ENCODE measurements around the gene SGF29. TPM values are rescaled to one million over a fixed set of nuclear protein-coding genes. Genes with fewer than 3 reads are reported as not detected.
"Not testable (repeated sequence)": the region's sequence is repeated elsewhere in the genome, so short reads cannot be mapped to it uniquely, and the experiment has no call there.

The SGF29 gene
- total and polyA plus RNA-seq, 2 donors: 30.3 to 34.7 TPM

DNA sequence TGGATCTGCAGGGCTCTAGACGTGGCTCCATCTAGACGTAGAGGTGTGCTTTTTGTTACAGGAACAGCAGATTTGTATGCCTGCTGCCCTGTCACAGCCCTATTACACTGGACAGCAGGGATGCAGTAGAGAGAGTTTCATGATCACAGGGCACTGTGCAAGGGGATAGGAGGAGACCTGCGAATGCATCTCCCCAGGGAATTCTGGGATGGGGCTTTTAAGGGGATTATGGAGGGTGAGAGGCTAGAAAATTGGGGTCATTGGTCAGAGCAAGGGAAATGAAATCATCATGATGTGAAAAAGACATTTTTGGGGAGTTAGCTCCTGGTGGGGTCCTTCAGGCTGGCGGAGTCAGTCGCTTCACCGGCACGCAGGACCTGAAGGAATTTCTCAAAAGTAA is 11.1 kb upstream of the SGF29 start:
- no peak for DNase-seq (ENCODE audit: low read depth in 6 of 9, low spot score in 9 of 9)
- H3K9me3 ChIP-seq (ENCODE audit: control insufficient read depth in 2 of 2, insufficient read depth in 1 of 2, low read length in 1 of 2): no peaks in the 10 kb centered on the region
- H3K4me3 ChIP-seq (ENCODE audit: low read length in 2 of 2): no peak overlapping the region
- H3K36me3 ChIP-seq (ENCODE audit: control insufficient read depth in 2 of 2, insufficient read depth in 2 of 2, low read length in 1 of 2): no peaks in the 10 kb centered on the region
- H3K4me1 ChIP-seq (ENCODE audit: control insufficient read depth in 2 of 2, insufficient read depth in 2 of 2, low read length in 2 of 2): peaks cover 0 to 4% of the 10 kb centered on the region in 2 donors
- peaks cover 0 to 3% of the 10 kb centered on the region in 2 donors for H3K27me3 ChIP-seq (ENCODE audit: control insufficient read depth in 2 of 2, insufficient read depth in 1 of 2, low read length in 1 of 2)
- 84% methylated on average over 7 of the region's 7 CpGs for WGBS
- H3K27ac ChIP-seq (ENCODE audit: low read depth in 1 of 2, low read length in 1 of 2): peak overlapping the region in 1 of 2 donors; percentile 11

DNA sequence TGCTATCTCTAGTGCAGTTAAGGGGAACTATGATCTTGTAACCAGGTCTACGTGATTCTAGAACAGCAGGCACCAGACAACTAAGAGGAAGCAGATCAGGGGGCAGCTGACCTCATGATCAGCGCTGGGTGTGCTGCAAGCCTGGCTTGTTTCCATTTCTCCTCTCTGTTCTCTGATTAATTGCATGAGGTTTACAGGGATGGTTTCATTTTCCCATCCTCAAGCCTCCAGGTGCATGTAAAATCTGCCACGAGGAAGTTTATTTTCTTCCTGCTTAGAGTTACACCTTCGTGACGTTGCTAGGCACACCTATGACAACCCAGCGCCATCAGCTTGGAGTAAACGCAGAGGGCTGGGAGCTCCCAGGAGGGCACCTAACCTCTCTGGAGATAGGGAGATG is 10.6 kb upstream of the SGF29 start:
- no peak overlapping the region for H3K4me3 ChIP-seq (ENCODE audit: low read length in 2 of 2)
- no peaks in the 10 kb centered on the region for H3K9me3 ChIP-seq (ENCODE audit: control insufficient read depth in 2 of 2, insufficient read depth in 1 of 2, low read length in 1 of 2)
- H3K27me3 ChIP-seq (ENCODE audit: control insufficient read depth in 2 of 2, insufficient read depth in 1 of 2, low read length in 1 of 2): peaks cover 0 to 3% of the 10 kb centered on the region in 2 donors
- H3K4me1 ChIP-seq (ENCODE audit: control insufficient read depth in 2 of 2, insufficient read depth in 2 of 2, low read length in 2 of 2): peaks cover 0 to 4% of the 10 kb centered on the region in 2 donors
- peak in 1 of 9 donors; percentile 40 for DNase-seq (ENCODE audit: low read depth in 6 of 9, low spot score in 9 of 9)
- no peaks in the 10 kb centered on the region for H3K36me3 ChIP-seq (ENCODE audit: control insufficient read depth in 2 of 2, insufficient read depth in 2 of 2, low read length in 1 of 2)
- WGBS: 44% methylated on average over 7 of the region's 7 CpGs
- H3K27ac ChIP-seq (ENCODE audit: low read depth in 1 of 2, low read length in 1 of 2): peak overlapping the region in 1 of 2 donors; percentile 11

DNA sequence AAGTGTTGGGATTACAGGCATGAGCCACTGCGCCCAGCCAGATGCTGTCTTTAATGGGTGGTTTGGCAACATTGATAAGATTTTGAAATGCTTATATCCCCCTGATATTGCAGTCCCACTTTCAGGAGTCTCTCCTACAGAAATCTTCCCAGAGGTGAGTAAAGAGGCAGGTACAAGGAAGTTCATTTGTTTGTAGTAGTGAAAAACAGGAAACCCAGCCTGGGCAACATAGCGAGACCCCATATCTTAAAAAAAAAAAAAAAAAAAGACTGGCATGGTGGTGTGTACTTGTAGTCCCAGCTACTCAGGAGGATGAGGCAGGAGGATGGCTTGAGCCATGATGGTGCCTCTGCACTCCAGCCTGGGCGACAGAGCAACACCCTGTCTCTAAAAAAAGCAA is 8.7 kb upstream of the SGF29 start:
- H3K27me3 ChIP-seq (ENCODE audit: control insufficient read depth in 2 of 2, insufficient read depth in 1 of 2, low read length in 1 of 2): peaks cover 0 to 3% of the 10 kb centered on the region in 2 donors
- H3K4me3 ChIP-seq (ENCODE audit: low read length in 2 of 2): no peak overlapping the region
- H3K4me1 ChIP-seq (ENCODE audit: control insufficient read depth in 2 of 2, insufficient read depth in 2 of 2, low read length in 2 of 2): peaks cover 0 to 4% of the 10 kb centered on the region in 2 donors
- no peaks in the 10 kb centered on the region for H3K9me3 ChIP-seq (ENCODE audit: control insufficient read depth in 2 of 2, insufficient read depth in 1 of 2, low read length in 1 of 2)
- no peak overlapping the region for H3K27ac ChIP-seq (ENCODE audit: low read depth in 1 of 2, low read length in 1 of 2)
- no peaks in the 10 kb centered on the region for H3K36me3 ChIP-seq (ENCODE audit: control insufficient read depth in 2 of 2, insufficient read depth in 2 of 2, low read length in 1 of 2)
- 94% methylated on average over 3 of the region's 3 CpGs for WGBS
- no peak for DNase-seq (ENCODE audit: low read depth in 6 of 9, low spot score in 9 of 9)

DNA sequence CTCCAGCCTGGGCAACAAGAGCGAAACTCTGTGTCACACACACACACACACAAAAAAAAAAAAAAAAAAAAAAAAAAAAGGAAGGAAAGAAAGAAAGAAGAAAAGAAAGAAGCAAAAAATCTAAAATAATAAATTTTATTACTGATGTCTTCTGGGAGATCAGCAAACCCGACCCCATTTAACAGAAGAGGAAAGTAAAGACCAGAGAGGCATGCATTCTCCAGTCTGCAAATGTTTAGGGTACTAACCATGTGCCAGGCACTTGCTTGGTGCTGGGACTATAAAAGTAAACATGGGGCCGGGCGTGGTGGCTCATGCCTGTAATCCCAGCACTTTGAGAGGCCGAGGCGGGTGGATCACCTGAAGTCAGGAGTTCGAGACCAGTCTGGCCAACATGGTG is 7.8 kb upstream of the SGF29 start:
- H3K36me3 ChIP-seq (ENCODE audit: control insufficient read depth in 2 of 2, insufficient read depth in 2 of 2, low read length in 1 of 2); H3K4me3 ChIP-seq (ENCODE audit: low read length in 2 of 2); DNase-seq (ENCODE audit: low read depth in 6 of 9, low spot score in 9 of 9); H3K27ac ChIP-seq (ENCODE audit: low read depth in 1 of 2, low read length in 1 of 2); H3K9me3 ChIP-seq (ENCODE audit: control insufficient read depth in 2 of 2, insufficient read depth in 1 of 2, low read length in 1 of 2); H3K4me1 ChIP-seq (ENCODE audit: control insufficient read depth in 2 of 2, insufficient read depth in 2 of 2, low read length in 2 of 2); H3K27me3 ChIP-seq (ENCODE audit: control insufficient read depth in 2 of 2, insufficient read depth in 1 of 2, low read length in 1 of 2): not testable (repeated sequence)
- 97% methylated on average over 7 of the region's 7 CpGs for WGBS

DNA sequence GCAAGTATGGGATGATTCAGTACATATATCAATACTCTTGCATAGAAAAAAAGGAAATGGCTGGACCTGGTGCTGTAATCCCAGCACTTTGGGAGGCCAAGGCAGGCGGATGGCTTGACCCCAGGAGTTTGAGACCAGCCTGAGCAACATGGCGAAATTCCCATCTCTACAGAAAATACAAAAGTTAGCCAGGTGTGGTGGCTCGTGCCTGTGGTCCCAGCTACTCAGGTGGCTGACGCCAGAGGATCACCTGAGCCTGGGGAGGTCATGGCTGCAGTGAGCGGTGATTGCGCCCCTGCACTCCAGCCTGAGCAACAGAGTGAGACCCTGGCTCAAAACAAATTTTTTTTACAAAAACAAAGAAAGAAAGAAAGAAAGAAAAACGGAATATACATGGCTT is 7.1 kb upstream of the SGF29 start:
- no peak overlapping the region for H3K27ac ChIP-seq (ENCODE audit: low read depth in 1 of 2, low read length in 1 of 2)
- H3K4me1 ChIP-seq (ENCODE audit: control insufficient read depth in 2 of 2, insufficient read depth in 2 of 2, low read length in 2 of 2): peaks cover 0 to 4% of the 10 kb centered on the region in 2 donors
- H3K9me3 ChIP-seq (ENCODE audit: control insufficient read depth in 2 of 2, insufficient read depth in 1 of 2, low read length in 1 of 2): no peaks in the 10 kb centered on the region
- DNase-seq (ENCODE audit: low read depth in 6 of 9, low spot score in 9 of 9): no peak
- H3K27me3 ChIP-seq (ENCODE audit: control insufficient read depth in 2 of 2, insufficient read depth in 1 of 2, low read length in 1 of 2): peaks cover 0 to 3% of the 10 kb centered on the region in 2 donors
- WGBS: 92% methylated on average over 7 of the region's 7 CpGs
- H3K36me3 ChIP-seq (ENCODE audit: control insufficient read depth in 2 of 2, insufficient read depth in 2 of 2, low read length in 1 of 2): no peaks in the 10 kb centered on the region
- no peak overlapping the region for H3K4me3 ChIP-seq (ENCODE audit: low read length in 2 of 2)

DNA sequence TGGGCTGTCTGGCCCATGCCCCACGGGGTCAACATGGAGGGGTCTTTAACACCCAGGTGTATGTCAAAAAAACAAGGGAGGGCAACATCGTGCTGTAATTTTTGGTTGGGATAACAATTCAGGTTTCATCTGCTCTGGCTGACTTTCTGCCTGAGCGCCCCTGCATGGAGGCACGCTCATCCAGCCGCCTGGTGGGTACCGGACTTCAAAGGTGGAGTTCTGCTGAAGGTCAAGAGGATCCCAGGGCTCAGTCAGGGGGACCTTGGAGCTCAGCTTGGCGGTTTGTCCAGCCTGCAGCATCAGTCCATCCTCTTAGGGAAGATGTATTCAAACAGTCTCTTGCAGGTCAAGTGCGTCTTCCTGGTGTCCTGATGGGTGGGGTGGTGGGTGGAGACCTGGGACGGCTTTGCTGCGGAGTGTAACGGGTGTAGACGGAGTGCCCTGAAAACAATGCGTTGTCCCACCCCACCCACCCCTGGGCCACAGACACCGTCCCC is 5.4 kb upstream of the SGF29 start:
- WGBS: 93% methylated on average over 14 of the region's 14 CpGs
- DNase-seq (ENCODE audit: low read depth in 6 of 9, low spot score in 9 of 9): no peak
- peaks cover 0 to 3% of the 10 kb centered on the region in 2 donors for H3K27me3 ChIP-seq (ENCODE audit: control insufficient read depth in 2 of 2, insufficient read depth in 1 of 2, low read length in 1 of 2)

DNA sequence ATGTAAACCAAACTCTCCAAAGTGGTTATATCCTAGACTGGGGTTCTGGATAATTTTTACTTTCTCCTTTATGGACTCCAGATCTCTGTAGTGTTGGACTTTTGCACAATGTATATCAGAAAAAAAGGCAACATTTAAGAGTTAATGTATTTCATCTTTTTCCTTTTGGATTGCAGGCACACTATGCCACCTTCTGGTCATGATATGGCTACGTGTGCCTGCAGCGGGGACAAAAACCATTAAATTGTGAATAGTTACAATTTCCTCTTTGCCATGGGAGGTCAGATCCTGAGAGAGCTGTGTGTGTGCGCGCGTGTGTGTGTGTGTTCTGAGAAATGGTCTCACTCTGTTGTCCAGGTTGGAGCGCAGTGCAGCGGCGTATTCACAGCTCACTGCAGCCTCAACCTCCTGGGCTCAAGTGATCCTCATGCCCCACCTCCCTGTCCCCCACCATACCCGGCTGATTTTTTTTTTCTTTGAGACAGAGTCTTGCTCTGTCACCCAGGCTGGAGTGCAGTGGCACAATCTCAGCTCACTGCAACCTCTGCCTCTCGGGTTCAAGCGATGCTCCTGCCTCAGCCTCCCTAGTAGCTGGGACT is 4.3 kb upstream of the SGF29 start:
- Histone ChIP-seq H3K27me3 (ENCODE audit: control insufficient read depth in 2 of 2, insufficient read depth in 1 of 2, low read length in 1 of 2) (peaks cover 0 to 3% of the 10 kb centered on the region in 2 donors), H3K27ac (ENCODE audit: low read depth in 1 of 2, low read length in 1 of 2) (no peak overlapping the region), H3K36me3 (ENCODE audit: control insufficient read depth in 2 of 2, insufficient read depth in 2 of 2, low read length in 1 of 2) (no peaks in the 10 kb centered on the region), H3K9me3 (ENCODE audit: control insufficient read depth in 2 of 2, insufficient read depth in 1 of 2, low read length in 1 of 2) (no peaks in the 10 kb centered on the region), H3K4me1 (ENCODE audit: control insufficient read depth in 2 of 2, insufficient read depth in 2 of 2, low read length in 2 of 2) (peaks cover under 1 to 5% of the 10 kb centered on the region in 2 donors), H3K4me3 (ENCODE audit: low read length in 2 of 2) (no peak overlapping the region)
- DNase-seq (ENCODE audit: low read depth in 6 of 9, low spot score in 9 of 9): peak in 1 of 9 donors; percentile 53
- 43% methylated on average over 11 of the region's 11 CpGs for WGBS

More for the DNA sequence above, 5.4 kb upstream of the SGF29 start:
- no peak overlapping the region for H3K27ac ChIP-seq (ENCODE audit: low read depth in 1 of 2, low read length in 1 of 2)
- H3K4me1 ChIP-seq (ENCODE audit: control insufficient read depth in 2 of 2, insufficient read depth in 2 of 2, low read length in 2 of 2): peaks cover 0 to 6% of the 10 kb centered on the region in 2 donors
- no peaks in the 10 kb centered on the region for H3K9me3 ChIP-seq (ENCODE audit: control insufficient read depth in 2 of 2, insufficient read depth in 1 of 2, low read length in 1 of 2)
- no peak overlapping the region for H3K4me3 ChIP-seq (ENCODE audit: low read length in 2 of 2)
- H3K36me3 ChIP-seq (ENCODE audit: control insufficient read depth in 2 of 2, insufficient read depth in 2 of 2, low read length in 1 of 2): no peaks in the 10 kb centered on the region

DNA sequence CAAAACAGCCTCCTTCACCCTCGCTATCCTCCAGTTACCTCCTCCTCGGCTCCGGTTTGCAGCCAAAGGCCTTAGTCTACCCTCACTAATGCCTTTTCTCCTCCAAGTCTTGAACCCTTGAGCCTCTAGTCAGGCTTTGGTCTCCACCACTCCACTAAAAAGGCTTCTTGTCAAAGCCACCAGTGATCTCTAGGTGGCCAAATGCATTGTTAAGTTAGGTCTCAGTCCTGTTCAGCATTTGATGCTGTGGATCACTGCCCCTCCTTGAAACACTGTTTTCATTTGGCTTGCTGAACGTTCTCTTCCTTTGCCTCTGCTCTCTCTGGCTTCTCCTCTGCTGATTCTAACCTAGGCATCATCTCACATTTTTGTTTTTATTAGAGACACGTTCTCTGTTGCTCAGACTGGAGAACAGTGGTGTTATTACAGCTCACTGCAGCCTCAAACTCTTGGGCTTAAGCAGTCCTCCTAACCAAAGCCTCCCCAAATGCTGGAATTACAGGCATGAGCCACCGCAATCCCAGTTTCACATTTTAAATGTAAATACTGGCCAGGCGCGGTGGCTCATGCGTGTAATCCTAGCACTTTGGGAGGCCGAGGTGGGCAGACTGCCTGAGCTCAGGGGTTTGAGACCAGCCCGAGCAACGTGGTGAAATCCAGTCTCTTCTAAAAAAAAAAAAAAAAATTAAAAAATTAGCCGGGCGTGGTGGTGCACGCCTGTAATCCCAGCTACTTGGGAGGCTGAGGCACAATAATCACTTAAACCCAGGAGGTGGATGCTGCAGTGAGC is 1.1 kb downstream of the SGF29 start:
- Histone ChIP-seq H3K9me3 (ENCODE audit: control insufficient read depth in 2 of 2, insufficient read depth in 1 of 2, low read length in 1 of 2) (no peaks in the 10 kb centered on the region), H3K36me3 (ENCODE audit: control insufficient read depth in 2 of 2, insufficient read depth in 2 of 2, low read length in 1 of 2) (peaks cover 12 to 18% of the 10 kb centered on the region in 2 donors), H3K27ac (ENCODE audit: low read depth in 1 of 2, low read length in 1 of 2) (no peak overlapping the region), H3K4me3 (ENCODE audit: low read length in 2 of 2) (peak overlapping the region; percentile 46 to 62), H3K4me1 (ENCODE audit: control insufficient read depth in 2 of 2, insufficient read depth in 2 of 2, low read length in 2 of 2) (peaks cover 6 to 14% of the 10 kb centered on the region in 2 donors), H3K27me3 (ENCODE audit: control insufficient read depth in 2 of 2, insufficient read depth in 1 of 2, low read length in 1 of 2) (no peaks in the 10 kb centered on the region)
- no peak for DNase-seq (ENCODE audit: low read depth in 6 of 9, low spot score in 9 of 9)
- 94% methylated on average over 15 of the region's 15 CpGs for WGBS

DNA sequence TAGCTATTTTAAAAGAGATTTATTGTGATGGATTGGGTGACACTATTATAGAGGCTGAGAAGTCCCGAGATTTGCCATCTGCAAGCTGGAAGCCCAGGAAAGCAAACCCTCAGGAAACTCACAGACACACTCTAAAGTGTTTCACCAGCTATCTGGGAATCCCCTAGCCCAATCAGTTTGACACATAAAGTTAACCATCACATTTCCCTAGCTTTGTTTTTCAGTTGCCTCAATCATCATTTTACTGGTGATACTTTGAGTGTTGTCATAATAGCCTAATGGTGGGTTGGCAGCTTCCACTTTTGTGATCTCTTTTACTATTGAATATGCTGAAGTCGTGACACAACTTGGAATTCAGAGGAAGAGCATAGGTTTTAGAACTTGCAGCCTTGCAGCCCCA is 1.8 kb downstream of the SGF29 start:
- Histone ChIP-seq H3K9me3 (ENCODE audit: control insufficient read depth in 2 of 2, insufficient read depth in 1 of 2, low read length in 1 of 2) (no peaks in the 10 kb centered on the region), H3K27me3 (ENCODE audit: control insufficient read depth in 2 of 2, insufficient read depth in 1 of 2, low read length in 1 of 2) (no peaks in the 10 kb centered on the region), H3K36me3 (ENCODE audit: control insufficient read depth in 2 of 2, insufficient read depth in 2 of 2, low read length in 1 of 2) (peaks cover 13 to 18% of the 10 kb centered on the region in 2 donors), H3K4me1 (ENCODE audit: control insufficient read depth in 2 of 2, insufficient read depth in 2 of 2, low read length in 2 of 2) (peaks cover 6 to 14% of the 10 kb centered on the region in 2 donors), H3K27ac (ENCODE audit: low read depth in 1 of 2, low read length in 1 of 2) (no peak overlapping the region), H3K4me3 (ENCODE audit: low read length in 2 of 2) (no peak overlapping the region)
- 94% methylated on average over 2 of the region's 2 CpGs for WGBS
- DNase-seq (ENCODE audit: low read depth in 6 of 9, low spot score in 9 of 9): no peak

Measured in thymus (tissue), 11 donors.